GM18951 (cell line): ENCODE results near the gene ARHGAP22.
"Not testable (repeated sequence)": the region's sequence is repeated elsewhere in the genome, so short reads cannot be mapped to it uniquely, and the experiment has no call there.

ENCODE experiments used
- POLR2A ChIP-seq: IDR thresholded peaks from 4 replicates; pipeline ENCODE4 v1.6.1; 2011; ENCODE audit warnings: mild to moderate bottlenecking; ENCODE audit not compliant: insufficient read length, insufficient read depth; ENCODE audit errors: extremely low read depth
- in situ Hi-C: fragments of 300-500 bp; cut with MboI; formaldehyde crosslinking; loops from one replicate; pipeline ENCODE4 v1.12.0; 2022; ENCODE audit warnings: low sequenced_read_pairs, mixed read lengths, inconsistent platforms; ENCODE audit not compliant: unreplicated experiment

The ARHGAP22 gene

GRCh38 chr10:48604991-48605508, at the start of gene ARHGAP22:
ARHGAP22 (minus strand) TSS chr10:48605073; CDS start chr10:48604796, 277 bp downstream.
- in situ Hi-C loops = loop anchor here (10.0 kb wide), 1 partner anchor 50 kb away; no protein-coding TSS in a partner anchor
- no peak for TF ChIP-seq POLR2A

- TF ChIP-seq POLR2A = no peak
- in situ Hi-C loops = loop anchor here (10.0 to 25.0 kb wide), 3 partner anchors 49 to 858 kb away; partner anchors contain the start of gene ARHGAP22
Observed at GRCh38 chr10:48653944-48654698, 49.2 kb upstream of the ARHGAP22 start.

GRCh38 chr10:48653347-48653746, 48.5 kb upstream of the ARHGAP22 start:
- in situ Hi-C loops = loop anchor here (10.0 to 25.0 kb wide), 3 partner anchors 49 to 859 kb away; partner anchors contain the start of gene ARHGAP22
- no peak for TF ChIP-seq POLR2A

GRCh38 chr10:48652344-48652743, 47.5 kb upstream of the ARHGAP22 start:
- in situ Hi-C loops = loop anchor here (10.0 to 25.0 kb wide), 3 partner anchors 48 to 860 kb away; partner anchors contain the start of gene ARHGAP22
- TF ChIP-seq POLR2A = no peak

- no peak for TF ChIP-seq POLR2A
- in situ Hi-C loops = loop anchor here (10.0 to 25.0 kb wide), 3 partner anchors 47 to 860 kb away; partner anchors contain the start of gene ARHGAP22
Observed at GRCh38 chr10:48651839-48652238, 47.0 kb upstream of the ARHGAP22 start.

GRCh38 chr10:48651293-48651692, 46.4 kb upstream of the ARHGAP22 start:
- TF ChIP-seq POLR2A = no peak
- in situ Hi-C loops = loop anchor here (10.0 to 25.0 kb wide), 3 partner anchors 46 to 861 kb away; partner anchors contain the start of gene ARHGAP22

GRCh38 chr10:48649349-48649944, 44.6 kb upstream of the ARHGAP22 start:
- no peak for TF ChIP-seq POLR2A
- in situ Hi-C loops = no loop called here

- in situ Hi-C loops = no loop called here
- TF ChIP-seq POLR2A = no peak
Observed at GRCh38 chr10:48648172-48648942, 43.5 kb upstream of the ARHGAP22 start.

- in situ Hi-C loops = not testable (repeated sequence)
Observed at GRCh38 chr10:48647073-48647472, 42.2 kb upstream of the ARHGAP22 start.

- in situ Hi-C loops = no loop called here
Observed at GRCh38 chr10:48645600-48645999, 40.7 kb upstream of the ARHGAP22 start.

GRCh38 chr10:48641099-48641690, 36.3 kb upstream of the ARHGAP22 start:
- in situ Hi-C loops = not testable (repeated sequence)

More at GRCh38 chr10:48645600-48645999, 40.7 kb upstream of the ARHGAP22 start:
- no peak for TF ChIP-seq POLR2A

GRCh38 chr10:48640326-48640725, 35.5 kb upstream of the ARHGAP22 start:
- TF ChIP-seq POLR2A = no peak
- in situ Hi-C loops = no loop called here

GRCh38 chr10:48639632-48640031, 34.8 kb upstream of the ARHGAP22 start:
- no peak for TF ChIP-seq POLR2A
- in situ Hi-C loops = no loop called here
